GM18868 (cell line): ENCODE results near the gene ANKRD44.

Experiments
- ATAC-seq: cut with Tn5 transposase; IDR thresholded peaks from one replicate; pipeline ENCODE4 v1.9.1; 2021; ENCODE audit warnings: mild to moderate bottlenecking, moderate library complexity; ENCODE audit not compliant: unreplicated experiment

ANKRD44 gene

DNA sequence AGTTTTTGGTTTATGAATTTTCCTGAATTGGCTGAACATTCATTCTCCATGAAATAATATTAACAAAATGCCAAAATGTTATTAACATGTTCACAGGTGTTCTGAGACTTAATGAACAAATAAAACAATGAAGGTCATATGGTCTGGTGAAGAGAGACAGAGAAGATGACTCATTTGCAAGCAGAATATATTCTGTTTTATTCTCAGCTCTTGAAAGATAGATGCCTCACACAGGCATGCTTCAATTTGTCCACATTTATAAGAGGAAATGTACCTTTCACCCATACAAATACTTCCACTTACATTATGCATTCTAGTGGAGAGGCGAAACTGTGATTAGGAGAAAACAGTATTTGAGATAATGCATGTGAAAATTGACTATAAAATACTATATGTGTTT, 308.7 kb downstream of the ANKRD44 start:
- ATAC-seq, result no peak

DNA sequence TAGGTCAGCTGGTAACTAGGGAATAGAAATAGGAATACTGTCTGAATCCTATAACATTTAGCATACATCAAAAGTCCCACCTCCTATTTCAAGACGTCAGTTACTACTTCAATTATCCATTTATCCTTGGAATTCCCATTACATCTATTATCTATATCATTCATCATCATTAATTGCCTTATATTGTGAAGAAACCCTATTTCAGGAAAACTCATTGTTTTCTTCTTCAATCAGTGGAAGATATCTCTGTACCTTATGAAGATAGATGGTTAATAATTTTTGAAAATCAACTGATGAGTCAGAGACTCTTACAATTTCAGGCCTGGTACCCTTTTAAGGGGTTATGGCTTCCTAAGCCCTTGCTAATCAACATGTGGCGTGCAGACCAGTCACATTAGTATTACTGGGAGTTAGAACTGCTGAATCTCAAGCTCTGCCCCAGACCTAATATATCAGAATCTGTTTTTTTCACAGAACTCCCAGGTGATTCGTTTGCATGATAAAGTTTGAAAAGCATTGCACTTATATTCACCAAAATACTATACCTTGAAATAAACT, 314.7 kb downstream of the ANKRD44 start:
- ATAC-seq, result no peak

DNA sequence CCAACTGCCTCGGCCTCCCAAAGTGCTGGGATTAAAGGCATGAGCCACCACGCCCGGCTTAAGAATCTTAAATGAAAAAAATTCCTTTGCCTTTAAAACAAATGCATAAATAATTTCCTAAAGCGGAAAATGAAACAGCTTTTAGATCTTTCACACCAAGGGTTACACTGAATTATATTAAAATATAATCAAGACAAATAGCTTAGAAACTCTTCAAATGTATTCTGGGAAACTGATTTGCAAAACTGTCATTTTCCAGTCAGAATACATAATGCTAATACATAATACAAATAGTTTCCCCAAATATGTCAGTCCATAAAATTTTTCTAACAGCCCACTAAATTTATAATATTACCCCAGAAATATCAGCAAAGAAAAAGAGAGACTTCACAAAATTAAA, 315.8 kb downstream of the ANKRD44 start:
- no peak for ATAC-seq

DNA sequence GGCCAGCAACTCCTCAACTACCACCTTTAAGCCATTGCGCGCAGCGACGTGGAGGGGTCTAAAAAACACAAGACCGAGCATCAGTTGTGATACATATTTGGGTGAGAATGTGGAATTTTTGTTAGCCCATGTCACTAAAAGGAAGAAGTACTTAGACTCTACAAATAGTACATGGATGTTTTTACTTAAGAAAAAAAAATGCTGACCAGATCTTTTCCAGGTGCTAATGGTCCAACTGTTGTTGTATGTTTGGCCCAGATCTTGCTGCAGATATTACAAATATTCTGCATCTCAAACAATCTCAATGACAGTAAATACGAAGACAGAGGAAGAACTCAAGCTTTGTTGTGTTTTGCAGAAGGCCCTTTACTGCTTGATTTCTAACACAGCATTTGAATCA, 317.0 kb downstream of the ANKRD44 start:
- ATAC-seq, result no peak

GRCh38 chr2:196992466-196992865, 318.1 kb downstream of the ANKRD44 start:
- no peak for ATAC-seq

DNA sequence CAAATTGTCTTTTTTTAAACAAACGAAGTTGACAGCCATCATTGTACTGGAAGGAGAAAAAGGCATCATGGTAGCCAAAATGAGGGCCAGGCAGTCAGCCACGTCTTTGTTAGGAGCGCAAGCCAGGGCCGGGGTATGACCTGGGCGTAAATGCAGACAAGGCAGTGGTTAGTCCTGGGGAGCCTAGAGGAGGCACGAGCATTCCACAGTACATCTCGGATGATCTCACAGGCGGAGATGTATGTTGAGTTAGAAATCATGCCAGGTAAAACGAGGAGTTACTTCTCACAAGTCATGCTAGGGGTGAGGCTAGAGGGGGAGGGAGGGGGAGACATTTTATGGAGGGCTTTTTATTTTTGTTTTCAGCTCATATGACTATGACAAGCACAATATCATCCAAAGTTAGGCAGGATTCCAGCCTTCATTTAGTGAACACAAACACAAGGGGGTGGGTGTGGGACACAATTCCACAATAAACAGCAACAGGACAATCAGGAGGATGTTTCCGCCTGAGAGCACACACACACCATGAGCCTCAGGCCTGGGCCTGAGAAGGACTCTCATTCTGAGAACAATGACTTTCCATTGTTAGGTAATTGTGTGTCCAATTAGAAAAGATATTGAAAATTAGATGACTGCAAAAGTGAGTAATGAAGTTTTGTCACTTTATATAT, 319.7 kb downstream of the ANKRD44 start:
- no peak for ATAC-seq

DNA sequence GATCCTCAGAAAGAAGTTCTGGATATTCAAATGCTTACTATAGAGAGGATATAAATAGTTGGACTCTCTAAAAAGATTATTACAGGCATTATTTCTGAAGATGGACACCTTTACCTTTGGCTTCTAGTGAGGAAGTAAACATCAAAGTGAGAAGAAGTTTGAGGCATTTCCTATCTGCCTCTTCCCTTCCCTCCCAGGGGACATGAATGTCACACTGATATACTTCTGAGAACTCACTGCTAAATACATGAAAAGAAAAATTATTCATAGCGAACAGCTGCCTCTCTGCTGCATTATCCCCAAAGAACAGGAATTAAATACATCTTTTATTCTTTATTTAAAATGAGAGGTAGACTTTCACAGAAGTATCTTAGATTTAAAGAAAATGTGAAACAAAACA, 320.5 kb downstream of the ANKRD44 start:
- no peak for ATAC-seq

DNA sequence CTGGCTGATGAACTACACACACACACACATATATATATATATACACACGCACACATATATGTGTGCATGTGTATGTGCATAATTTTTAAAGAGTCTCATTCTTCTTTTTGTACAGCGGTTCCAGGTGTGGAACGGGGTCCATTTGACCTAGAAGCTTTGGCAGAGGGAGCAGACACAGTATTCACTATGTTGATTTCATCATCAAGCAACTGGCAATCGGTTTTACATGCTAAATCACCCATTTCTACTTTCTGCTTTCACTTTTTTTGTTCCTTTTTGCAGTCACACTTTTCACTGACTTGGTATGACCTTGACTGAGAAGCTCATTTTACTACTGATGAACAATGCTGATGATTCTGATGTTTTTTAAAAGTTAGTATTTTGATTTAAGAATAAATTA, 321.1 kb downstream of the ANKRD44 start:
- no peak for ATAC-seq

GRCh38 chr2:196988639-196989038, 321.9 kb downstream of the ANKRD44 start:
- no peak for ATAC-seq

- ATAC-seq, result peak; percentile 85
Measured at GRCh38 chr2:196987649-196988364, 322.8 kb downstream of the ANKRD44 start.

- ATAC-seq, result no peak
Measured at GRCh38 chr2:196987298-196987648, 323.3 kb downstream of the ANKRD44 start.

- no peak for ATAC-seq
Measured at GRCh38 chr2:196985511-196986183, 324.9 kb downstream of the ANKRD44 start.

DNA sequence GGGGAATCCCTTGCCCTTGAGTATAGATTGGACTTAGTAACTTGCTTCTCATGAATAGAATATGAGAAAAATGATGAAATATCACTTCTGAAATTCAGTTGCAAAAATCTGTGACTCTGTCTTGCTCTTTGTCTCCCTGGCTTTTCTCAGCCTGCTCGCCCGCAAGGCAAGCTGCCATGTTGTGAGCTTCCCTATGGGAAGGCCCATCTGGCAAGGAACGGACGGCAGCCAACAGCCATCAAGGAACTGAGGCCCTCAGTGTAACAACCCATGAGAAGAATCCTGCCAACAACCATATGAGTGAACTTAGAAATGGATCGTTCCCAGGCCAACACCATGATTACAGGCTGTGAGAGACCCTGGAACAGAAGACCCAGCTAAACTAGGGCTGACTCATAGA, 325.7 kb downstream of the ANKRD44 start:
- no peak for ATAC-seq

- ATAC-seq, result no peak
Measured at GRCh38 chr2:196983934-196984333, 326.6 kb downstream of the ANKRD44 start.

DNA sequence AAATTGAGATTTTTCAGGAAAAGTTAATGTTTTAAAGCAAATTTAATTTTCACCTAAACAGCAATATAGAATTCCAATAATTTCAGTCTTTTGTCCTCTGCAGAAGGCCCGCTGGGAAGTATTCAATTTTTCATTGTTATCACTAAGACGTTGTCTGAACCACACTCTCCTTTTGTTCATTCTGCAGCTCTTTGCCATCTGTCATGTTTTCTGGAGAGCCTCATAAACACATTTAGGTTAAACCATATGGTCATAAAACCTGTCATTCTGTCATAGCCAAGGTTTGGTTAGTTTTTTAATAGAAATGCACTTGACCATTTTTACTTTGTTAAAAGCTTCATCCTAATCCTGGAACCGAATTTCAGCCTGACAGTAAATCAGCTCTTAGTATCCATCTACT, 330.1 kb downstream of the ANKRD44 start:
- ATAC-seq, result no peak

DNA sequence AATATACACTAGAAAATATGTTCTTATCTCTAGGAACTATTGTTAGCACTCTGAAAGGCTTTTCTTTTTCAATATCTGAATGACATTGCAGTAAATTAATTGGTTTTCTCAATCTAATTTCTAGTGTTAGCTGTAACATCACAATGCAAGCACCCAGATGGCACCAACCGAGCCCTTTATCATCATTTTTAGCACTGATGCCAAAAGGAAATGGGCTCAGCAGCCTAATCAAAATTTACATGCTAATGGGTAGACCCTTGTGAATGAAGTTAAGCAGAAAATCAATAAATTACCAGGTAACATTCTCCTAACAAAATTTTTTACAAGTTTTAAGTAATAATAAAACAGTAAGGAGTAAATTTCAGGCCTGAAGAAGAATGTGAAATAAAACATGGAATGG, 330.6 kb downstream of the ANKRD44 start:
- no peak for ATAC-seq

- no peak for ATAC-seq
Measured at GRCh38 chr2:196977507-196977906, 333.1 kb downstream of the ANKRD44 start.

- no peak for ATAC-seq
Measured at GRCh38 chr2:196974970-196975369, 335.6 kb downstream of the ANKRD44 start.

DNA sequence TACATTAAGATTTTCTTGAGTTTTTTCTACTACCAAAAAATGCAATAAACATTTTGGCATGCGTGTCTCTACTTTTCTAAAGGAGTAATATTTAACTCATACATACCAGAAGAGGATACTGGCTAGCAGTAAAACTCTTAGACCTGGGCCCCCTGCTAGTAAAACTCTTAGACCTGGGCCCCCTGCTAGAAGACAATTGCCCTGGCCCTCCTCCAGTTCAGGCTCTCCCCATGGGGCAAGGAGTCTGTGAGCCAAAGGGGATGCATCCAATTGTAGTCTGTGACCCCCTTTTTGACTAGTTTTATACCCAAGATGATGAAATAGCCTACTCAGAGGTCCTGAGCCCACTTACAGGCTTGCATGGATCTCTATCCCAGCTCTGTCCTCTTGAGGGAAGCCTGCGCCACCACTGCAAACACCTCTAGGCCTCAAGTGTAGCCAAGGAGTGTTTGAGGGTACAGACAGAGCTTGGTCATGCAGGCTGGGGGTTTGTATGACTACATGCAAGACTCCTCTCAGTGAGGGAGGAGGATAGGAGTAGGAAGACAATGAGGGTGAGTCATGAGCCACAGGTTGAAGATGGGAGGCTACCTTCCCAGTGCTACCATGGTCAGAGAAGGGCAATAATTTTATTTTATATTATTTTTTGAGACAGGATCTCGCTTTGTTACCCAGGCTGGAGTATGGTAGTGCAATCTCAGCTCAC, 338.9 kb downstream of the ANKRD44 start:
- no peak for ATAC-seq

- ATAC-seq, result no peak
Measured at GRCh38 chr2:196970099-196970498, 340.5 kb downstream of the ANKRD44 start.

- no peak for ATAC-seq
Measured at GRCh38 chr2:196968516-196968915, 342.1 kb downstream of the ANKRD44 start.
